ENCODE data around the gene RNF111. TPM values are rescaled to one million over a fixed set of nuclear protein-coding genes. Genes with fewer than 3 reads are reported as not detected.

Gene RNF111
- total and polyA plus RNA-seq, 2 donors (not counting 1 experiment from before 2014, with no cell fraction given) = 19.3 to 20.9 TPM

DNA sequence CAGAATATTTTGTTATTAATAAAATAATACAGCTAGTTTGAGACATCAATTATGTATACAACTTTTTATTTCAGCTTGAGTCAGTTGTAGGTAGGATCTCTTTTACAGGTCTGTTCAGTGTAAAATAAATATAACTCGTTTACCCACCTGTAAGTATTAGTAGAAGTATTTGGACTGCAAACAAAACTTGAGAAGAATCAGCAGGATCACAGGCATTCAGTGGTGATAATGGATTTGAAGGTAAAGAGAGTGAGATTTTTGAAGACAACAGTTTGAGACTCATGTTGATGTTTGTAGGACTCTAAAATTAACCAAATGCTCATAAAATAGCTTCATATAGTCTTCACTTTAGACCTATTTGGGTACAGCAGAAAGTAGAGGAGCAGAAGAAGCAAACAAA lies 82.0 kb downstream of the RNF111 start:
- no peak overlapping the region for H3K4me2 ChIP-seq (ENCODE audit: extremely low read depth, insufficient read depth, low read length)
- no peaks in the 10 kb centered on the region for H4K20me1 ChIP-seq (ENCODE audit: control insufficient read depth, extremely low read depth, insufficient read depth, low read length)
- TF ChIP-seq EZH2 (IDR thresholded peaks at IDR 0.05; ENCODE audit: low read length, missing control alignments) = no peak
- TF ChIP-seq, protein P1, sequence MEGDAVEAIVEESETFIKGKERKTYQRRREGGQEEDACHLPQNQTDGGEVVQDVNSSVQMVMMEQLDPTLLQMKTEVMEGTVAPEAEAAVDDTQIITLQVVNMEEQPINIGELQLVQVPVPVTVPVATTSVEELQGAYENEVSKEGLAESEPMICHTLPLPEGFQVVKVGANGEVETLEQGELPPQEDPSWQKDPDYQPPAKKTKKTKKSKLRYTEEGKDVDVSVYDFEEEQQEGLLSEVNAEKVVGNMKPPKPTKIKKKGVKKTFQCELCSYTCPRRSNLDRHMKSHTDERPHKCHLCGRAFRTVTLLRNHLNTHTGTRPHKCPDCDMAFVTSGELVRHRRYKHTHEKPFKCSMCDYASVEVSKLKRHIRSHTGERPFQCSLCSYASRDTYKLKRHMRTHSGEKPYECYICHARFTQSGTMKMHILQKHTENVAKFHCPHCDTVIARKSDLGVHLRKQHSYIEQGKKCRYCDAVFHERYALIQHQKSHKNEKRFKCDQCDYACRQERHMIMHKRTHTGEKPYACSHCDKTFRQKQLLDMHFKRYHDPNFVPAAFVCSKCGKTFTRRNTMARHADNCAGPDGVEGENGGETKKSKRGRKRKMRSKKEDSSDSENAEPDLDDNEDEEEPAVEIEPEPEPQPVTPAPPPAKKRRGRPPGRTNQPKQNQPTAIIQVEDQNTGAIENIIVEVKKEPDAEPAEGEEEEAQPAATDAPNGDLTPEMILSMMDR (conservative IDR thresholded peaks at IDR 0.05 in 1 of 2, IDR thresholded peaks at IDR 0.05 in 1 of 2; ENCODE audit: low read depth in 1 of 2, low read length in 2 of 2) = no peak
- H3K27ac ChIP-seq (ENCODE audit: insufficient read depth, low read length) = no peak overlapping the region
- no peaks in the 10 kb centered on the region for H3K4me1 ChIP-seq (ENCODE audit: control insufficient read depth, extremely low read depth, insufficient read depth, low read length)
- no peak for DNase-seq (ENCODE audit: low read depth in 2 of 2)
- H2AFZ ChIP-seq (ENCODE audit: low read length) = no peak overlapping the region
- H3K4me3 ChIP-seq (replicated peaks in 1 of 4; ENCODE audit: control extremely low read depth in 1 of 4, insufficient read depth in 1 of 4, low read depth in 3 of 4, low read length in 4 of 4) = no peak overlapping the region
- H3K9me3 ChIP-seq (ENCODE audit: control insufficient read depth, insufficient read depth, low read depth, low read length) = no peaks in the 10 kb centered on the region
- no peak overlapping the region for H3K9ac ChIP-seq (ENCODE audit: insufficient read depth, low read length)
- H3K79me2 ChIP-seq (ENCODE audit: control insufficient read depth, insufficient read depth, low read length) = no peaks in the 10 kb centered on the region
- no peaks in the 10 kb centered on the region for H3K27me3 ChIP-seq (ENCODE audit: control insufficient read depth, insufficient read depth, low read length)
- peaks cover 1% of the 10 kb centered on the region for H3K36me3 ChIP-seq (ENCODE audit: control insufficient read depth, insufficient read depth, low read length)

DNA sequence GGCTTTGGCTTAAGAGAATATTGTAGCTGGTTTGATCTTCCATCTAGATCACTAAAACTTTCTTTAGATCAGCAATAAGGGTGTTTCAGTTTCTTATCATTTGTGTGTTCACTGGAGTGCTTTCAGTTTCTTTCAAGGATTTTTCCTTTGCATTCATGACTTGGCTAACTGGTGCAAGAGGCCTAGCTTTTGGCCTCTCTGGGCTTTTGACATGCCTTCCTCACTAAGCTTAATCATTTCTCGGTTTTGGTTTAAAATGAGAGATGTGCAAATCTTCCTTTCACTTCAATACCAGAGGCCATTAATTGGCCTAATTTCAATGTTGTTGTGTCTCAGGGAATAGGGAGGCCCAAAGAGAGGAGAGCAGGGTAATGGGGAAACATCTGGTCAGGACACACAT lies 87.1 kb downstream of the RNF111 start:
- Histone ChIP-seq H3K9me3 (ENCODE audit: control insufficient read depth, insufficient read depth, low read depth, low read length) (no peaks in the 10 kb centered on the region), H3K27me3 (ENCODE audit: control insufficient read depth, insufficient read depth, low read length) (no peaks in the 10 kb centered on the region), H3K9ac (ENCODE audit: insufficient read depth, low read length) (no peak overlapping the region), H3K4me2 (ENCODE audit: extremely low read depth, insufficient read depth, low read length) (no peak overlapping the region), H3K27ac (ENCODE audit: insufficient read depth, low read length) (no peak overlapping the region), H3K4me1 (ENCODE audit: control insufficient read depth, extremely low read depth, insufficient read depth, low read length) (no peaks in the 10 kb centered on the region), H2AFZ (ENCODE audit: low read length) (no peak overlapping the region), H3K36me3 (ENCODE audit: control insufficient read depth, insufficient read depth, low read length) (no peaks in the 10 kb centered on the region), H3K4me3 (replicated peaks in 1 of 4; ENCODE audit: control extremely low read depth in 1 of 4, insufficient read depth in 1 of 4, low read depth in 3 of 4, low read length in 4 of 4) (no peak overlapping the region), H3K79me2 (ENCODE audit: control insufficient read depth, insufficient read depth, low read length) (no peaks in the 10 kb centered on the region), H4K20me1 (ENCODE audit: control insufficient read depth, extremely low read depth, insufficient read depth, low read length) (no peaks in the 10 kb centered on the region)
- DNase-seq (ENCODE audit: low read depth in 2 of 2) = no peak
- TF ChIP-seq, protein P1 (conservative IDR thresholded peaks at IDR 0.05 in 1 of 2, IDR thresholded peaks at IDR 0.05 in 1 of 2; ENCODE audit: low read depth in 1 of 2, low read length in 2 of 2) = no peak
- TF ChIP-seq EZH2 (IDR thresholded peaks at IDR 0.05; ENCODE audit: low read length, missing control alignments) = no peak

DNA sequence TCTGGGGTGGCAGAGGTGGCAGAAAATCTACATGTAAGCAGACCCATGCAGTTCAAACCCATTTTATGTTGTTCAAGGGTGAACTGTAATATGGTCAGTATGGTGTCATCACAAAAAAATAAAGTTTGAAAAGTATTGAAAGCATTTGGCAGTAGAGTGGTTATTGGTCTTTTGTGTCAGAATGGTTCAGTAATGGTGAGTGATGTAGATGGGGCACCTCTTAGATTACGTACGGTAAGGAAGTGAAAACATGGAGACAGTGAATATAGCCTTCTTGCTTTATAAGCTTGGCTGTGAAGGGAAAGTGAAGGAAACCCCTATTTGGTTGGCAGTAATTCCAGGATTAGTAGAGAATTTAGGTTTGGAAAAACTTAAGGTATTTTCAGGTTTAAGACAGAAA lies 100.3 kb downstream of the RNF111 start:
- Histone ChIP-seq H3K36me3 (ENCODE audit: control insufficient read depth, insufficient read depth, low read length) (peaks cover 2% of the 10 kb centered on the region), H3K27me3 (ENCODE audit: control insufficient read depth, insufficient read depth, low read length) (no peaks in the 10 kb centered on the region), H2AFZ (ENCODE audit: low read length) (no peak overlapping the region), H3K4me2 (ENCODE audit: extremely low read depth, insufficient read depth, low read length) (no peak overlapping the region), H3K9ac (ENCODE audit: insufficient read depth, low read length) (no peak overlapping the region), H4K20me1 (ENCODE audit: control insufficient read depth, extremely low read depth, insufficient read depth, low read length) (no peaks in the 10 kb centered on the region), H3K4me3 (replicated peaks in 1 of 4; ENCODE audit: control extremely low read depth in 1 of 4, insufficient read depth in 1 of 4, low read depth in 3 of 4, low read length in 4 of 4) (no peak overlapping the region), H3K79me2 (ENCODE audit: control insufficient read depth, insufficient read depth, low read length) (no peaks in the 10 kb centered on the region), H3K9me3 (ENCODE audit: control insufficient read depth, insufficient read depth, low read depth, low read length) (no peaks in the 10 kb centered on the region), H3K4me1 (ENCODE audit: control insufficient read depth, extremely low read depth, insufficient read depth, low read length) (no peaks in the 10 kb centered on the region), H3K27ac (ENCODE audit: insufficient read depth, low read length) (no peak overlapping the region)
- TF ChIP-seq EZH2 (IDR thresholded peaks at IDR 0.05; ENCODE audit: low read length, missing control alignments) = no peak
- TF ChIP-seq, protein P1 (conservative IDR thresholded peaks at IDR 0.05 in 1 of 2, IDR thresholded peaks at IDR 0.05 in 1 of 2; ENCODE audit: low read depth in 1 of 2, low read length in 2 of 2) = no peak
- no peak for DNase-seq (ENCODE audit: low read depth in 2 of 2)

Measured in fibroblast of lung (primary cell).